ENCODE measurements around the gene GABRG2. TPM values are rescaled to one million over a fixed set of nuclear protein-coding genes. Genes with fewer than 3 reads are reported as not detected.
"Not testable (repeated sequence)": the region's sequence is repeated elsewhere in the genome, so short reads cannot be mapped to it uniquely, and the experiment has no call there.

GABRG2 gene
- 10 to 100 TPM in 5 of 8 experiments, under 1 TPM in 3; 0.09 to 24.9 (median 12.2) TPM for total RNA-seq

DNA sequence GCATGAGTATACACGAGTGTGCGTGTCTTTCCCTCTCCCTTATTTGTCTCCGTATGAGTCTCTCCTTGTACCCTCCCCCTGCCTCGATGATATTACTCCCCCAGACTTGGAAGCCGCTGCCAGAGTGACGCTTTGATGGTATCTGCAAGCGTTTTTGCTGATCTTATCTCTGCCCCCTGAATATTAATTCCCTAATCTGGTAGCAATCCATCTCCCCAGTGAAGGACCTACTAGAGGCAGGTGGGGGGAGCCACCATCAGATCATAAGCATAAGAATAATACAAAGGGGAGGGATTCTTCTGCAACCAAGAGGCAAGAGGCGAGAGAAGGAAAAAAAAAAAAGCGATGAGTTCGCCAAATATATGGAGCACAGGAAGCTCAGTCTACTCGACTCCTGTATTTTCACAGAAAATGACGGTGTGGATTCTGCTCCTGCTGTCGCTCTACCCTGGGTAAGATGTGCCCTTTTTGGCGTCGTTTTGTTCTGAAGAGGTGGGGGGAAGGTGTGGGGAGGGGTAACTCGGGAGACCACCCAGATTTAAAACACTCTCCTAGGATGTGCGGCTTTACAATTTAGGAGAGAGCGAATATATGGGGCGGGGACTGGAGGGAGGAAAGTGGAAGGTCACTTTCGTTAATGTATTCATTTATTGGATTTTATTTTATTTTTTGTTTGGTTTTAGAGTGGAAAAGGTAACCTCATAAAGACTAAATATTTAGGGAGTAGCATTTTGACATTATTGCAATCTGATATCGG, at the start of gene GABRG2:
TSS of gene GABRG2 (plus strand) at position 119 of the 757 bp plus-strand sequence. CDS start at position 346, 227 bp downstream.
- in situ Hi-C loops (cut with MboI; ENCODE audit: low pct_unique_long_range_greater_than_20kb in 2 of 9, low sequenced_read_pairs in 9 of 9, unreplicated experiment in 9 of 9), result no loop called here
- Histone ChIP-seq H3K27ac (peak within 1 kb of the TSS; percentile 76 to 80), H3K4me3 (peak within 1 kb of the TSS; percentile 42 to 67 (median 53)), H3K4me1 (replicated peaks in 1 of 2) (peaks cover 7 to 12% of the 10 kb centered on the region in 2 donors)
- ATAC-seq (replicated peaks in 6 of 8), result peak in 5 of 8 experiments; percentile 81 to 85 (median 82)
- 0 to 20% (median 5%) methylated on average over 1 to 11 of the region's 21 CpGs; no CpG with 5 or more reads in 2 of the 10 experiments for WGBS, 10 experiments

DNA sequence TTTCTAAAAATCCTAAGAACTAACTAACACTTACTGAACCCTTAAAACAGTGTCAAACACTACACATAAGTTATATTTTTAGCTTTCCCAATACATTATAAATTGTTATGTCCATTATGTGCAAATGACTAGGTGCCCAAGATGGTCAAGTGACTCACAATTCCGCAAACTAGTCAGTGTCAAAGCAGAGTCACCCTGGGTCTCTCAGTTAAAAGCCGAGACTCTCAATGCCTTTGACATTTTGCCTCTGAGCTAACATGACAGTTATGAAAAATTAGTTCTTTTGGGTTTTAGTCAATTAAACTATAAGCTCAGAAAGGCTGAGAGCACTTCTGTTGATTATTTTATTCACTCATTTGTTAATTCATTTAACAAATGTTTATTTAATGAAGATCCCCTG, 42.3 kb upstream of the GABRG2 start:
- WGBS, 10 experiments, result 0 to 93% (median 62%) methylated on average over 2 of the region's 2 CpGs; no CpG with 5 or more reads in 4 of the 10 experiments
- in situ Hi-C loops (cut with MboI; ENCODE audit: low pct_unique_long_range_greater_than_20kb in 2 of 9, low sequenced_read_pairs in 9 of 9, unreplicated experiment in 9 of 9), result no loop called here
- peak in 5 of 8 experiments; percentile 78 to 97 (median 80) for ATAC-seq (replicated peaks in 6 of 8)
- Histone ChIP-seq H3K27ac (no peak overlapping the region), H3K4me3 (no peak overlapping the region), H3K4me1 (replicated peaks in 1 of 2) (peaks cover 6 to 14% of the 10 kb centered on the region in 2 donors)

DNA sequence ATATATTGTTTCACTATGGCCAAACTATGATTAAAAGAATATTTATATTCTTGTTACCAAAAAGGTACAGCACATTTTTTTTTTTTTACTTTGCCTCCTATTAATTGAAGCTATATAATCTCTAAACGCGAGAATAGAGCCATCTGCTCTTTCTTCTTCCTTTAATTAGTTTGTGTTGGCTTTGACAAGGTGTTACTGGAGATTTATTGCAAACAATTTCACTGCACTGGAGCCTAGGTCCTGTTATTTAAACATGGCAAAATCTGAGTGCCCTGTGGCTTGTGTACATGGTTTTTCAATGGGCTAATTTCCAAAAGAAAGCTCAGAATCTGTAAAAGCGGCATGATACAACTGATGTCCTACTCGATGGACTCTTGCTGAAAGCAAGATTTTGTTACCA, 40.8 kb upstream of the GABRG2 start:
- 0 to 67% (median 47%) methylated on average over 2 to 4 of the region's 4 CpGs for WGBS, 10 experiments
- ATAC-seq (replicated peaks in 6 of 8), result peak in 4 of 8 experiments; percentile 26 to 80 (median 58)
- H3K27ac ChIP-seq, result no peak overlapping the region
- in situ Hi-C loops (cut with MboI; ENCODE audit: low pct_unique_long_range_greater_than_20kb in 2 of 9, low sequenced_read_pairs in 9 of 9, unreplicated experiment in 9 of 9), result no loop called here
- H3K4me3 ChIP-seq, result no peak overlapping the region
- H3K4me1 ChIP-seq (replicated peaks in 1 of 2), result peaks cover 6 to 14% of the 10 kb centered on the region in 2 donors

GRCh38 chr5:162037431-162037830, 30.1 kb upstream of the GABRG2 start:
- in situ Hi-C loops (cut with MboI; ENCODE audit: low pct_unique_long_range_greater_than_20kb in 2 of 9, low sequenced_read_pairs in 9 of 9, unreplicated experiment in 9 of 9), result no loop called here
- H3K4me3 ChIP-seq, result peak overlapping the region in 2 of 5 donors; percentile 16 to 38
- H3K27ac ChIP-seq, result no peak overlapping the region
- H3K4me1 ChIP-seq (replicated peaks in 1 of 2), result no peaks in the 10 kb centered on the region
- 11 to 86% (median 60%) methylated on average over 1 of the region's 1 CpG; no CpG with 5 or more reads in 5 of the 10 experiments for WGBS, 10 experiments
- ATAC-seq (replicated peaks in 6 of 8), result no peak

DNA sequence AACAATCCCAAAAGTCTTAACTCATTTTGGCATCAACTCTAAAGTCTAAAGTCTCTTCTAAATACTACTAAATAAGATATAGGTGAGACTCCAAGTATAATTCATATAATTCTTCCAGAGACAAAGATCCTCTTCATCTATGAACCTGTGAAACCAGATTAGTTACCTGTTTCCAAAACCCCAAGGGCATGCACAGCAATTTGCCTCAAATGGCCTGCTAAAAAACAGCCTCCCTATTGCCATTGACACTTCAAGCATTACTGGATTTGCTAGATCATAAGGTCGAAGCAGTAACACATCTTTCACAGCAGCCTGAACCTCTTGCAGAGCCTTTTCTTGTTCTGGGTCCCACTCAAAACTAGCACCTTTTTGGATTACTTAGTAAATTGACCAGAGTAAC, 20.3 kb upstream of the GABRG2 start:
- in situ Hi-C loops (cut with MboI; ENCODE audit: low pct_unique_long_range_greater_than_20kb in 2 of 9, low sequenced_read_pairs in 9 of 9, unreplicated experiment in 9 of 9), result no loop called here
- no peak overlapping the region for H3K4me3 ChIP-seq
- ATAC-seq (replicated peaks in 6 of 8), result no peak
- WGBS, 10 experiments, result 0 to 63% (median 0%) methylated on average over 1 of the region's 1 CpG; no CpG with 5 or more reads in 5 of the 10 experiments
- H3K4me1 ChIP-seq (replicated peaks in 1 of 2), result no peaks in the 10 kb centered on the region
- H3K27ac ChIP-seq, result no peak overlapping the region

DNA sequence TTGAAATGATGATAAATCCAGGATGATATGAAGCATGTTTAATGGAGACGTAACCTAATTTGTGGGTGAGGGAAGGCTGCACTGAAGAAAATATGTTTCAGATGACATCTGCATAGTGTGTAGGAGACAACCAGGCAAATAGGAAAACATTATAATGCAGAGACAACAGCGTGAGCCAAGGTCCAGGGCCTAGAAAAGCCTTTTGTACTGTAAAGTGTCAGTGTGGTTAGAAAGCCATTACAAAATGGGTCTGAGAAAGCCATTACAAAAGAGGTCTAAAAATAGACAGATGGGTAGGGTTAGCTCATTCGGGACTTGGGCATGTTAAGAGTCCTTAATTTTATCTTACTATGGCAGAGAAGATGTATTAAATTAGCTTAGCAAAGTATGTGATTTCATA, 14.9 kb upstream of the GABRG2 start:
- Histone ChIP-seq H3K4me1 (replicated peaks in 1 of 2) (peaks cover 0 to 3% of the 10 kb centered on the region in 2 donors), H3K27ac (no peak overlapping the region), H3K4me3 (no peak overlapping the region)
- WGBS, 10 experiments, result 0 to 36% (median 26%) methylated on average over 1 to 3 of the region's 3 CpGs; no CpG with 5 or more reads in 2 of the 10 experiments
- in situ Hi-C loops (cut with MboI; ENCODE audit: low pct_unique_long_range_greater_than_20kb in 2 of 9, low sequenced_read_pairs in 9 of 9, unreplicated experiment in 9 of 9), result no loop called here
- peak in 5 of 8 experiments; percentile 76 to 94 (median 83) for ATAC-seq (replicated peaks in 6 of 8)

GRCh38 chr5:162055095-162055494, 12.5 kb upstream of the GABRG2 start:
- in situ Hi-C loops (cut with MboI; ENCODE audit: low pct_unique_long_range_greater_than_20kb in 2 of 9, low sequenced_read_pairs in 9 of 9, unreplicated experiment in 9 of 9); H3K4me3 ChIP-seq; ATAC-seq (replicated peaks in 6 of 8); H3K27ac ChIP-seq; H3K4me1 ChIP-seq (replicated peaks in 1 of 2): not testable (repeated sequence)
- 0 to 80% (median 54%) methylated on average over 1 to 2 of the region's 4 CpGs; no CpG with 5 or more reads in 6 of the 10 experiments for WGBS, 10 experiments

- ATAC-seq (replicated peaks in 6 of 8), result peak in 3 of 8 experiments; percentile 65 to 74 (median 70)
- Histone ChIP-seq H3K4me3 (peak overlapping the region; percentile 42 to 67 (median 53)), H3K27ac (peak overlapping the region; percentile 76 to 80), H3K4me1 (replicated peaks in 1 of 2) (peaks cover 7 to 12% of the 10 kb centered on the region in 2 donors)
- in situ Hi-C loops (cut with MboI; ENCODE audit: low pct_unique_long_range_greater_than_20kb in 2 of 9, low sequenced_read_pairs in 9 of 9, unreplicated experiment in 9 of 9), result no loop called here
- 0 to 20% (median 0%) methylated on average over 1 to 5 of the region's 7 CpGs for WGBS, 10 experiments
These were observed 411 bp upstream of the GABRG2 start for GRCh38 chr5:162067162-162067561.

GRCh38 chr5:162068412-162068811, 839 bp downstream of the GABRG2 start:
- ATAC-seq (replicated peaks in 6 of 8), result peak; percentile 23 to 81 (median 50)
- Histone ChIP-seq H3K27ac (peak overlapping the region; percentile 76 to 80), H3K4me3 (peak overlapping the region; percentile 42 to 67 (median 53)), H3K4me1 (replicated peaks in 1 of 2) (peaks cover 7 to 12% of the 10 kb centered on the region in 2 donors)
- WGBS, 10 experiments, result 0 to 17% (median 5%) methylated on average over 1 to 4 of the region's 12 CpGs; no CpG with 5 or more reads in 7 of the 10 experiments
- in situ Hi-C loops (cut with MboI; ENCODE audit: low pct_unique_long_range_greater_than_20kb in 2 of 9, low sequenced_read_pairs in 9 of 9, unreplicated experiment in 9 of 9), result no loop called here

GRCh38 chr5:162068936-162069335, 1.4 kb downstream of the GABRG2 start:
- no peak for ATAC-seq (replicated peaks in 6 of 8)
- Histone ChIP-seq H3K27ac (peak overlapping the region in 1 of 2 donors; percentile 80), H3K4me3 (peak overlapping the region; percentile 42 to 67 (median 53)), H3K4me1 (replicated peaks in 1 of 2) (peaks cover 7 to 12% of the 10 kb centered on the region in 2 donors)
- WGBS, 10 experiments, result 0 to 80% (median 51%) methylated on average over 1 to 4 of the region's 4 CpGs; no CpG with 5 or more reads in 2 of the 10 experiments
- in situ Hi-C loops (cut with MboI; ENCODE audit: low pct_unique_long_range_greater_than_20kb in 2 of 9, low sequenced_read_pairs in 9 of 9, unreplicated experiment in 9 of 9), result no loop called here

- ATAC-seq (replicated peaks in 6 of 8), result no peak
These were observed 11.2 kb downstream of the GABRG2 start for GRCh38 chr5:162078805-162079204.

DNA sequence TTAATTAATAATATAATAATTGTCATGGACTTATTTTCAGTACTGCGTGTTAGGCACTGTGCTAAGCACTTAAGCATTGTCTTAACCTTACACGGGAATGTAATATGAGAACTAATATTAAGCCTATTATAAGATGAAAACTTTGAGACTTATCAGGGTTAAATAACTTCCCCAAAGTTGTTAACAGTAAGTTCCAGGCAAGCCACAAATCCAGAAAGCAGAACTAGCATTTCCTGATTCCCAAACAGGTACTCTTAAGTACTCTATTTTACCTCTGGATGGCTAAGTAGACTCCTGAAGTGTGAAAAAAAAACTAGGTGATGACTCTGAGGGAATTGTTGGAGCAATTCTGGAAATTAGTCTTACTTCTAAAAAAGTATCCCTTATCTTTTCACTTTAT, 23.8 kb downstream of the GABRG2 start:
- no peak overlapping the region for H3K27ac ChIP-seq
- peaks cover 0 to 10% of the 10 kb centered on the region in 2 donors for H3K4me1 ChIP-seq (replicated peaks in 1 of 2)
- in situ Hi-C loops (cut with MboI; ENCODE audit: low pct_unique_long_range_greater_than_20kb in 2 of 9, low sequenced_read_pairs in 9 of 9, unreplicated experiment in 9 of 9), result no loop called here
- 15 to 100% (median 100%) methylated on average over 1 to 2 of the region's 2 CpGs; no CpG with 5 or more reads in 2 of the 10 experiments for WGBS, 10 experiments
- no peak overlapping the region for H3K4me3 ChIP-seq
- ATAC-seq (replicated peaks in 6 of 8), result no peak

More at GRCh38 chr5:162078805-162079204, 11.2 kb downstream of the GABRG2 start:
- Histone ChIP-seq H3K4me1 (replicated peaks in 1 of 2) (no peaks in the 10 kb centered on the region), H3K4me3 (no peak overlapping the region), H3K27ac (no peak overlapping the region)
- in situ Hi-C loops (cut with MboI; ENCODE audit: low pct_unique_long_range_greater_than_20kb in 2 of 9, low sequenced_read_pairs in 9 of 9, unreplicated experiment in 9 of 9), result no loop called here
- WGBS, 10 experiments, result 0 to 100% (median 66%) methylated on average over 1 of the region's 1 CpG; no CpG with 5 or more reads in 2 of the 10 experiments

DNA sequence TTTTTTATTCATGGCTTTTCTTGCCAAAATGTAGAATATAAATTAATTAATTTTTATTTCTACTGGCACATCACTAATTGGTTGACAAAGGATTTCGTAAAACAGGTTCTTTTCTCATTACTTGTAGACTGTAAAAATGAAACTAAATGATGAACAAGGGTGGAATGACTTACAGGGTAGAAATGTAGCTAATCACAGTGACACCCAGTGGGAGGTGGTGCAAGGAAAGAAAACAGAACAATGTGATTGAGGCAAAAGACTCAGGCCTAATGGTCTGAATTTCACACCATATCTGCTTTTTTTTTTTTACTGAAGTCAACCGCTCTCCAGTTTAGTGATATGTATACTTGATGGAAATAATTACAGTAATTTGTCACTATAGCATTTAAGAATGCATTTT, 28.9 kb downstream of the GABRG2 start:
- H3K4me3 ChIP-seq, result no peak overlapping the region
- 0 to 93% (median 60%) methylated on average over 1 to 2 of the region's 2 CpGs for WGBS, 10 experiments
- H3K4me1 ChIP-seq (replicated peaks in 1 of 2), result peaks cover 0 to 3% of the 10 kb centered on the region in 2 donors
- no peak overlapping the region for H3K27ac ChIP-seq
- in situ Hi-C loops (cut with MboI; ENCODE audit: low pct_unique_long_range_greater_than_20kb in 2 of 9, low sequenced_read_pairs in 9 of 9, unreplicated experiment in 9 of 9), result no loop called here
- ATAC-seq (replicated peaks in 6 of 8), result no peak
